Neural cell (in vitro differentiated cells): ENCODE data around the gene MED27. TPM values are rescaled to one million over a fixed set of nuclear protein-coding genes. Genes with fewer than 3 reads are reported as not detected.

ENCODE experiments used
- H2AFZ ChIP-seq: fragments of 200-600, 300-800 bp; sonication (generic), shearing (Covaris generic); 2 replicates; pipeline ENCODE4 v1.6.0; 2014; ENCODE audit warnings: low read depth, mild to moderate bottlenecking, antibody characterized with exemption, low read length, moderate library complexity
- H3F3A ChIP-seq: fragments of 200-600 bp; shearing (Covaris generic); 2 replicates; pipeline ENCODE4 v1.6.1; 2016; ENCODE audit warnings: mild to moderate bottlenecking, moderate library complexity, mixed read lengths, antibody characterized with exemption, low read length; ENCODE audit not compliant: insufficient read depth, poor library complexity, severe bottlenecking
- H3K27ac ChIP-seq: fragments of 200-600, 300-800 bp; sonication (generic), shearing (Covaris generic); 2 replicates; pipeline ENCODE4 v1.5.1; 2014; ENCODE audit warnings: mild to moderate bottlenecking, low read length, moderate library complexity
- H3K27me3 ChIP-seq: fragments of 300-800, 200-600 bp; sonication (generic), shearing (Covaris generic); 2 replicates; pipeline ENCODE4 v1.6.0; 2014; ENCODE audit warnings: mild to moderate bottlenecking, low read depth, low read length, moderate library complexity; ENCODE audit not compliant: insufficient read depth
- H3K36me3 ChIP-seq: fragments of 300-800, 200-600 bp; sonication (generic), shearing (Covaris generic); 2 replicates; pipeline ENCODE4 v1.5.1; 2014; ENCODE audit warnings: mild to moderate bottlenecking, antibody characterized with exemption, low read length, moderate library complexity; ENCODE audit not compliant: insufficient read depth
- H3K4me2 ChIP-seq: fragments of 300-800, 200-600 bp; sonication (generic), shearing (Covaris generic); 2 replicates; pipeline ENCODE4 v1.6.0; 2014; ENCODE audit warnings: mild to moderate bottlenecking, low read length
- H3K4me3 ChIP-seq: fragments of 300-800, 200-600 bp; sonication (generic), shearing (Covaris generic); 2 replicates; pipeline ENCODE4 v1.5.1; 2014; ENCODE audit warnings: mild to moderate bottlenecking, low read length, moderate library complexity
- H3K79me2 ChIP-seq: fragments of 200-600 bp; shearing (Covaris generic); replicated peaks from 2 replicates; pipeline ENCODE4 v1.6.0; 2014; ENCODE audit warnings: mild to moderate bottlenecking, low read length, moderate library complexity; ENCODE audit not compliant: insufficient read depth
- H3K9ac ChIP-seq: fragments of 300-800, 200-600 bp; sonication (generic), shearing (Covaris generic); 2 replicates; pipeline ENCODE4 v1.6.1; 2016; ENCODE audit warnings: mild to moderate bottlenecking, low read length, mixed read lengths
- H3K9me2 ChIP-seq: fragments of 200-600 bp; shearing (Covaris generic); 2 replicates; pipeline ENCODE4 v1.6.1; 2016; ENCODE audit warnings: mild to moderate bottlenecking, low read length, mixed read lengths; ENCODE audit not compliant: insufficient read depth
- H3K9me3 ChIP-seq: fragments of 200-600, 300-800 bp; sonication (generic), shearing (Covaris generic); 2 replicates; pipeline ENCODE4 v1.6.1; 2016; ENCODE audit warnings: mild to moderate bottlenecking, mixed run types, low read length, moderate library complexity, mixed read lengths
- H4K20me1 ChIP-seq: fragments of 200-600 bp; shearing (Covaris generic); 2 replicates; pipeline ENCODE4 v1.6.1; 2016; ENCODE audit warnings: mild to moderate bottlenecking, mixed run types; ENCODE audit not compliant: insufficient read depth
- EP300 ChIP-seq: fragments of 450-650 bp; conservative IDR thresholded peaks from 2 replicates; pipeline ENCODE4 v1.6.1; 2014; ENCODE audit warnings: antibody characterized with exemption, mild to moderate bottlenecking, moderate library complexity; ENCODE audit not compliant: poor library complexity, severe bottlenecking
- EZH2 ChIP-seq: fragments of 200-600, 300-800 bp; shearing (Covaris generic), sonication (generic); IDR thresholded peaks from 2 replicates; pipeline ENCODE4 v1.6.1; 2014; ENCODE audit warnings: antibody characterized with exemption, low read length, borderline replicate concordance, mild to moderate bottlenecking; ENCODE audit not compliant: insufficient read depth, poor library complexity, severe bottlenecking
- MXI1 ChIP-seq: fragments of 450-650 bp; conservative IDR thresholded peaks from 2 replicates; pipeline ENCODE4 v1.6.1; 2014; ENCODE audit warnings: antibody characterized with exemption, mild to moderate bottlenecking; ENCODE audit not compliant: poor library complexity, severe bottlenecking
- POLR2AphosphoS5 ChIP-seq: IDR thresholded peaks from 2 replicates; pipeline ENCODE4 v1.6.1; 2012
- RAD21 ChIP-seq: fragments of 450-650 bp; conservative IDR thresholded peaks from 2 replicates; pipeline ENCODE4 v1.6.1; 2014; ENCODE audit warnings: antibody characterized with exemption, mild to moderate bottlenecking, moderate library complexity
- SMC3 ChIP-seq: fragments of 450-650 bp; conservative IDR thresholded peaks from 2 replicates; pipeline ENCODE4 v1.6.1; 2014; ENCODE audit warnings: antibody characterized with exemption, mild to moderate bottlenecking, moderate library complexity; ENCODE audit not compliant: poor library complexity
- TAF1 ChIP-seq: IDR thresholded peaks from 2 replicates; pipeline ENCODE4 v1.6.1; 2012; ENCODE audit warnings: low read depth
- polyA plus RNA-seq: library from polyadenylated mRNA; depleted of rRNA; stranded (reverse); fragments of >200 nt; gene quantifications from 2 replicates; pipeline ENCODE4 v1.2.3, GENCODE V29; 2014
- TF ChIP-seq, protein P1 (sequence below): IDR thresholded peaks from 2 replicates; pipeline ENCODE4 v1.6.1; 2012; ENCODE audit warnings: borderline replicate concordance
- TF ChIP-seq, protein P2 (sequence below): fragments of 450-650 bp; IDR thresholded peaks from 2 replicates; pipeline ENCODE4 v1.5.1; 2014; ENCODE audit warnings: antibody characterized with exemption, mild to moderate bottlenecking, moderate library complexity; ENCODE audit not compliant: poor library complexity, severe bottlenecking

Gene MED27
- polyA plus RNA-seq, 1 donor from 2014 or later, result 7.5 TPM

DNA sequence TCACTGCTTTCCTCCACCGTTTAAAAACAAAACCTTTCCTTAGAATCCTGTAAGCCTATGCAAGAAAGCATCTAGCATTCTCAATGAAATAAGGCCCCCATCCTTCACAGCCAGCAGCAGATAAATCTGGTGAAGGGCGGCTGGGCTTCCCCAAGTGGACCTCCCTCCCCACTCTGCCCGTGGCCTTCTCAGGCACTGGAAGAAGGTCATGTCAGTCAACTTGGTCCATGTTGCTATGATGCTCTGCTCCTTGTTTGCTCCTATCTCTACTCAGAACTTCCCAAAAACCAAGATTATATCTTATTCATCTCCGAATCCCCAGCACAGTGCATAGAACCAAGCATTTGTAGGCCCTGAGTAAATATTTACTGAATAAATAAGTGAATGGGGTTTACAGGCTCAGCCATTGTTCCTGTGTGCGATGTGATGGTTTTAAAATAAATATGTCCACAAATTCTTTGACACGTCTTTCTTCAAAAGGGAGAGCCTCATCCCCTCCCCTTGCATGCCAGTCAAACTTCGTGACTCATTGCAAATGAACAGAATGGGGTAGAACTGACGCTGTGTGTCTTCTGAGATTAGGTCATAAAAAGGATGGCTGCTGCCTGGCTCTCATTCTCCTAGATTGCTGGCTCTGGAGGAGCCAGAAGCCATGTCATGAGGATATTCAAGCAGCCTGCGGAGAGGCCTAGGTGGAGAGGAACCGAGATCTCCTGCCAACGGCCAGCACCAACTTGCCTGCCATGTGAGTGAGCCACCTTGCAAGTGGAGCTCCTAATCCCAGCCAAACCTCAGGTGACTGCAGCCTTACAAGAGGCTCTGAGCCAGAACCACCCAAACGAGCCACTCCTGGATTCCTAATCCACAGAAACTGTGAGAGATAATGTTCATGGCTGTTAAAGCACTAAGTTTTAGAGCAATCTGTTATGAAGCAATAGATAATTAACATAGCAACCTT is 70.5 kb downstream of the MED27 start:
- H3K79me2 ChIP-seq, result no peaks in the 10 kb centered on the region
- no peaks in the 10 kb centered on the region for H3K9me3 ChIP-seq
- H3K4me2 ChIP-seq, result no peak overlapping the region
- H3F3A ChIP-seq, result no peaks in the 10 kb centered on the region
- H3K9ac ChIP-seq, result no peak overlapping the region
- no peaks in the 10 kb centered on the region for H3K9me2 ChIP-seq
- H3K27me3 ChIP-seq, result no peaks in the 10 kb centered on the region
- H2AFZ ChIP-seq, result no peak overlapping the region
- H3K27ac ChIP-seq, result no peak overlapping the region
- H3K4me3 ChIP-seq, result no peak overlapping the region
- TF ChIP-seq RAD21 (no peak), TAF1 (no peak), MXI1 (no peak), SMC3 (no peak), EP300 (no peak), EZH2 (no peak), POLR2AphosphoS5 (no peak)
- TF ChIP-seq, protein P1, sequence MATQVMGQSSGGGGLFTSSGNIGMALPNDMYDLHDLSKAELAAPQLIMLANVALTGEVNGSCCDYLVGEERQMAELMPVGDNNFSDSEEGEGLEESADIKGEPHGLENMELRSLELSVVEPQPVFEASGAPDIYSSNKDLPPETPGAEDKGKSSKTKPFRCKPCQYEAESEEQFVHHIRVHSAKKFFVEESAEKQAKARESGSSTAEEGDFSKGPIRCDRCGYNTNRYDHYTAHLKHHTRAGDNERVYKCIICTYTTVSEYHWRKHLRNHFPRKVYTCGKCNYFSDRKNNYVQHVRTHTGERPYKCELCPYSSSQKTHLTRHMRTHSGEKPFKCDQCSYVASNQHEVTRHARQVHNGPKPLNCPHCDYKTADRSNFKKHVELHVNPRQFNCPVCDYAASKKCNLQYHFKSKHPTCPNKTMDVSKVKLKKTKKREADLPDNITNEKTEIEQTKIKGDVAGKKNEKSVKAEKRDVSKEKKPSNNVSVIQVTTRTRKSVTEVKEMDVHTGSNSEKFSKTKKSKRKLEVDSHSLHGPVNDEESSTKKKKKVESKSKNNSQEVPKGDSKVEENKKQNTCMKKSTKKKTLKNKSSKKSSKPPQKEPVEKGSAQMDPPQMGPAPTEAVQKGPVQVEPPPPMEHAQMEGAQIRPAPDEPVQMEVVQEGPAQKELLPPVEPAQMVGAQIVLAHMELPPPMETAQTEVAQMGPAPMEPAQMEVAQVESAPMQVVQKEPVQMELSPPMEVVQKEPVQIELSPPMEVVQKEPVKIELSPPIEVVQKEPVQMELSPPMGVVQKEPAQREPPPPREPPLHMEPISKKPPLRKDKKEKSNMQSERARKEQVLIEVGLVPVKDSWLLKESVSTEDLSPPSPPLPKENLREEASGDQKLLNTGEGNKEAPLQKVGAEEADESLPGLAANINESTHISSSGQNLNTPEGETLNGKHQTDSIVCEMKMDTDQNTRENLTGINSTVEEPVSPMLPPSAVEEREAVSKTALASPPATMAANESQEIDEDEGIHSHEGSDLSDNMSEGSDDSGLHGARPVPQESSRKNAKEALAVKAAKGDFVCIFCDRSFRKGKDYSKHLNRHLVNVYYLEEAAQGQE, result no peak
- TF ChIP-seq, protein P2, sequence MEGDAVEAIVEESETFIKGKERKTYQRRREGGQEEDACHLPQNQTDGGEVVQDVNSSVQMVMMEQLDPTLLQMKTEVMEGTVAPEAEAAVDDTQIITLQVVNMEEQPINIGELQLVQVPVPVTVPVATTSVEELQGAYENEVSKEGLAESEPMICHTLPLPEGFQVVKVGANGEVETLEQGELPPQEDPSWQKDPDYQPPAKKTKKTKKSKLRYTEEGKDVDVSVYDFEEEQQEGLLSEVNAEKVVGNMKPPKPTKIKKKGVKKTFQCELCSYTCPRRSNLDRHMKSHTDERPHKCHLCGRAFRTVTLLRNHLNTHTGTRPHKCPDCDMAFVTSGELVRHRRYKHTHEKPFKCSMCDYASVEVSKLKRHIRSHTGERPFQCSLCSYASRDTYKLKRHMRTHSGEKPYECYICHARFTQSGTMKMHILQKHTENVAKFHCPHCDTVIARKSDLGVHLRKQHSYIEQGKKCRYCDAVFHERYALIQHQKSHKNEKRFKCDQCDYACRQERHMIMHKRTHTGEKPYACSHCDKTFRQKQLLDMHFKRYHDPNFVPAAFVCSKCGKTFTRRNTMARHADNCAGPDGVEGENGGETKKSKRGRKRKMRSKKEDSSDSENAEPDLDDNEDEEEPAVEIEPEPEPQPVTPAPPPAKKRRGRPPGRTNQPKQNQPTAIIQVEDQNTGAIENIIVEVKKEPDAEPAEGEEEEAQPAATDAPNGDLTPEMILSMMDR, result no peak
- H4K20me1 ChIP-seq, result no peaks in the 10 kb centered on the region
- no peaks in the 10 kb centered on the region for H3K36me3 ChIP-seq

DNA sequence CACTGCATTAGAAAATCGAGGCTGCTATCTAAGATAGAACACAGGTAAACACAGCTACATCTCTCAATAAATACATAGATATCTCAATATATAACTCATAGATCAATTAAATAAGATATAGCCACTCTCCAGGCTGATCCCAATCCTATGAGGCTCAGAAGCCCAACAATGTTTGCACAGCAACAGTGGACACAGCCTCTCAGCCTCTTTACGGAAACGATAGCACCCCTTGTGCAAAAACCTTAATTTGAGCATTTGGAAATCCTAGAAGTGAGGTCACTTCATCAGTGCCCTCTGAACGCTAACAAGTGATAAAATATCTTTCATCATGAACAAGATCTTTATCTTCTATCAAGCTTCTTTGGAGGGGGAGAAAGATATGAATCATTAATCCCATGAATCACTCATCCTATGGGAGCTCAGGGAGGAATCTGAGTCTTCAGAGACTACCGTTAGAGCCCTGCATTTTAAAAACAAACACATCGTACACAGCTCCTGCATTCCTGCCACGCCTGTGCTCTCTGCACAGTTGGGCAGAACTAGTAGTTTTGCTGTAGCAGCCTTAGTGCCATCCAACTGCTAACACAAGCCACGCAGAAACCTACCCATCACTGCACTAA is 71.4 kb downstream of the MED27 start:
- Histone ChIP-seq H4K20me1 (no peaks in the 10 kb centered on the region), H2AFZ (no peak overlapping the region), H3K9me3 (no peaks in the 10 kb centered on the region), H3K4me2 (no peak overlapping the region), H3F3A (no peaks in the 10 kb centered on the region), H3K36me3 (no peaks in the 10 kb centered on the region), H3K27me3 (no peaks in the 10 kb centered on the region), H3K79me2 (no peaks in the 10 kb centered on the region), H3K27ac (no peak overlapping the region), H3K9me2 (no peaks in the 10 kb centered on the region), H3K9ac (no peak overlapping the region), H3K4me3 (no peak overlapping the region)
- TF ChIP-seq POLR2AphosphoS5 (no peak), MXI1 (no peak), EP300 (no peak), RAD21 (no peak), TAF1 (no peak), SMC3 (no peak), EZH2 (no peak)
- TF ChIP-seq, protein P2, result no peak
- TF ChIP-seq, protein P1, result no peak
